CD4-positive, alpha-beta T cell treated with Interleukin-6 at 100 ng/mL for 8 hours (primary cell): ENCODE results near the gene F2RL3.
"Not testable (repeated sequence)": the region's sequence is repeated elsewhere in the genome, so short reads cannot be mapped to it uniquely, and the experiment has no call there.

Experiments used
- DNase-seq: peaks from one replicate; pipeline ENCODE4 v3.0.0-alpha.2; 2020; ENCODE audit warnings: mixed read lengths, low spot score

The F2RL3 gene

DNA sequence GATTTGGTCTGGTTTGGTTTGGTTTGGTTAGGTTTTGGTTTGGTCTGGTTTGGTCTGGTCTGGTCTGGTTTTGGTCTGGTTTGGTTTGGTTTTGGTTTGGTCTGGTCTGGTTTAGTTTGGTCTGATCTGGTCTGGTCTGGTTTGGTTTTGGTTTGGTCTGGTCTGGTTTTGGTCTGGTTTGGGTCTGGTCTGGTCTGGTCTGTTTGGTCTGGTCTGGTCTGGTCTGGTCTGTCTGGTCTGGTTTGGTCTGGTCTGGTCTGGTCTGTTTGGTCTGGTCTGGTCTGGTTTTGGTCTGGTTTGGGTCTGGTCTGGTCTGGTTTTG, 13.9 kb upstream of the F2RL3 start:
- not testable (repeated sequence) for DNase-seq

DNA sequence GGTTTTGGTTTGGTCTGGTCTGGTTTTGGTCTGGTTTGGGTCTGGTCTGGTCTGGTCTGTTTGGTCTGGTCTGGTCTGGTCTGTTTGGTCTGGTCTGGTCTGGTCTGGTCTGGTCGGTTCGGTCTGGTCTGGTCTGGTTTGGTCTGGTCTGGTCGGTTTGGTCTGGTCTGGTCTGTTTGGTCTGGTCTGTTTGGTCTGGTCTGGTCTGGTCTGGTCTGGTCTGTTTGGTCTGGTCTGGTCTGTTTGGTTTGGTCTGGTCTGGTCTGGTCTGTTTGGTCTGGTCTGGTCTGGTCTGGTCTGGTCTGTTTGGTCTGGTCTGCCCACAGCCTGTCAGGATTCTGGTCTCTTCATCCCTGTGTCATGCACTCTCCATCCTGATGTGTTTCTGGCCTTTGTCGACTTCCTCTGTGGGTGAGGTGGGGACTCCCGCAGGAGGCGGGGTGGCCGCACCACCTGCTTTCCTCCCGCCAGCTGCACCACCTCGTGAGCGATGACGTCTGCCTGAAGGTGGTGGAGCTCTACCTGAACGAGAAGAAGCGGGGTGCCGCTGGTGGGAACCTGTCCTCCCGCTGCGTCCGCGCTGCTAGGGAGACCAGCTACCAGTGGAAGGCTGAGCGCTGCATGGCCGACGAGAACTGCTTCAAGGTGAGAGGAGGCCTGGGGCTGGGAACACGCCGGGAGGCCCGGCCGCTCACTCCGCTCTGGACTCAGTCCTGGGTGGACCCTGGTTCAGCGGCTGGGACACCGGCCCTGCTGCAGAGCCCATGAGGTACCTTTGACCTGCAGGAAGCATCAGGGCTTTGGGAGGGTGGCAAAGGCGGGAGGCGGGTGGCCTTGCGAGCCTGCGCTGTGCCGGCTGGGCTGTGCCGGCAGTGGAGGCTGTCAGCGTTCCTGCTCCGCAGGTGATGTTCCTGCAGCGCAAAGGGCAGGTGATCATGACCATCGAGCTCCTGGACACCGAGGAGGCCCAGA, 12.9 kb upstream of the F2RL3 start:
- DNase-seq = no peak

DNA sequence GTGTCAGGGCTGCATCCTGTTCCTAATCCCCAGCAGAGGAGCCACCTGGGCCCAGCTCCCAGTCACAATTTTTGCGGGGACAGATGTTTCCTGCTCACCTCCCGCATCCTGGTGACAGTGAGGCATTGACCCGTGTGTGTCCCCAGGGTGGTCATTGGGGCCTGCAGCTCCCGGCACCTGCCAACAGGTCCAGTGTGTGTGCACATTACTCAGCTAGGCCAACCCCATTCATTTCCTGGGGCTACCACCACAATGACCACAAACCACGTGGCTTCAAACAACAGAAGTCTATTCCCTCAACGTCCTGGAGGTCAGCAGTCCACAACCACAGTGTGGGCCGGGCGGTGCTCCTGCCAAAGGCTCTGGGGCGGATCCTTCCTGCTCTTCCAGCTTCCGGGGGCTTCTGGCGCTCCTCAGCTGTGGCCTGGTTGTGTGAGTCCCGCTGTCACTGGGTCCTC, 11.9 kb upstream of the F2RL3 start:
- no peak for DNase-seq

- DNase-seq = no peak
Observed at GRCh38 chr19:16877581-16877980, 11.2 kb upstream of the F2RL3 start.

DNA sequence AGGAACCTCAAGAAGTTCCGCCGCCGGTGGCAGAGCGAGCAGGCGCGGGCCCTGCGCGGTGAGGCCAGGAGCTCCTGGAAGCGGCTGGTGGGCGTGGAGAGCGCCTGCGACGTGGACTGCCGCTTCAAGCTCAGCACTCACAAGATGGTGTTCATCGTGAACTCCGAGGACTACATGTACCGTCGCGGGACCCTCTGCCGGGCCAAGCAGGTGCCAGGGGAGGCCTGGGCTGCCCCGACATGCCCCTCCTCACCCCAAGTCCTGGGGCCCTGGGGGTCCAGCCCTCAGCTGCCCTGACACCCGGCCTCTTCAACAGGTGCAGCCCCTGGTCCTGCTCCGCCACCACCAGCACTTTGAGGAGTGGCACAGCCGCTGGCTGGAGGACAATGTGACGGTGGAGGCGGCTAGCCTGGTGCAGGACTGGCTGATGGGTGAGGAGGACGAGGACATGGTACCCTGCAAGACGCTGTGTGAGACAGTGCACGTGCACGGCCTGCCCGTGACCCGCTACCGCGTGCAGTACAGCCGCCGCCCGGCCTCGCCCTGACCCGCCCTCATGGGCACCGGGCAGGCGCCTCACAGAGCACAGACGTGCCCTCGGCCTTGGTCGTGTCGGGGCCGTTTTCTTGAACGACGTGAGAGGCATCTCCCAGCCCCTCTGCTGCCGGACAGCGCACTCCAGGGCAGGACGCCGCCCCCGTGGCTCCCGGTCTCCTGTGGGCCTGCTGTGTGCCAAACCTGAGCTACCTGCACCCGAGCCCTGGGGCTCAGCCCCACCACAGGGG, 10.4 kb upstream of the F2RL3 start:
- no peak for DNase-seq

GRCh38 chr19:16880884-16881554, 7.8 kb upstream of the F2RL3 start:
- no peak for DNase-seq

- no peak for DNase-seq
Observed at GRCh38 chr19:16882146-16882545, 6.7 kb upstream of the F2RL3 start.

DNA sequence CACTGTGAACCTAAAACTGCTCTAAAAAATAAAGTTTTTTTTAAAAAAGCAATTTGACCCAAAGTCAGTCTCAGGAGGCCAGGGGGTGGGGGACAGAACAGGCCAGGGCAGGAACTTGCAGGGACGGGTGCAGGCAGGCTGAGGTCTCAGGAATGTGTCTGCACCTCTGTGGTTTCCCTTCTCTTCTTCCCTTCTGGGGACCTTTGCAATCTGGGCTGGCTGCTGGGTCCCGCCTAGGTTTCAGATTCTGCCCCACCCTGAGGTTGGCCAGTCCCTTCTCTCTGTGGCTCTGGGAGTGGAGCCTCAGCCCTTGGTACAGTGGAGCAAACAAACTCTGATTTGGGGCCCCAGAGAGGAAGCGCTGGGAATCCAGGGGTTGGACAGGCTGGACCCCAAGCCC, 5.3 kb upstream of the F2RL3 start:
- no peak for DNase-seq

DNA sequence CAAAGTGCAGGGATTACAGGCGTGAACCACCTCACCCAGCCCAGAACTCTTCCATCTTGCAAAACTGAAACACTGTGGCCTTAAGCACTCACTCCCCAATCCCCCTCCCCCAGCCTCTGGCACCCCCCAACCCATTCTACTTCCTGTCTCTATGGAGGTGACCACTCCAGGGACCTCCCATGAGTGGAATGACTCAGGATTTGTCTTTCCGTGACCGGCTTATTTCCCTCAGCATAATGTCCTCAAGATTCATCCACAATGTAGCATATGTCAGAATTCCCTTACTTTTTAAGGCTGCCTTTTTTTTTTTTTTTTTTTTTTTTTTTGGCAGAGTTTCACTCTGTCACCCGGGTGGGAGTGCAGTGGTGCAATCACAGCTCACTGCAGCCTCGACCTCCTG, 3.6 kb upstream of the F2RL3 start:
- no peak for DNase-seq

DNA sequence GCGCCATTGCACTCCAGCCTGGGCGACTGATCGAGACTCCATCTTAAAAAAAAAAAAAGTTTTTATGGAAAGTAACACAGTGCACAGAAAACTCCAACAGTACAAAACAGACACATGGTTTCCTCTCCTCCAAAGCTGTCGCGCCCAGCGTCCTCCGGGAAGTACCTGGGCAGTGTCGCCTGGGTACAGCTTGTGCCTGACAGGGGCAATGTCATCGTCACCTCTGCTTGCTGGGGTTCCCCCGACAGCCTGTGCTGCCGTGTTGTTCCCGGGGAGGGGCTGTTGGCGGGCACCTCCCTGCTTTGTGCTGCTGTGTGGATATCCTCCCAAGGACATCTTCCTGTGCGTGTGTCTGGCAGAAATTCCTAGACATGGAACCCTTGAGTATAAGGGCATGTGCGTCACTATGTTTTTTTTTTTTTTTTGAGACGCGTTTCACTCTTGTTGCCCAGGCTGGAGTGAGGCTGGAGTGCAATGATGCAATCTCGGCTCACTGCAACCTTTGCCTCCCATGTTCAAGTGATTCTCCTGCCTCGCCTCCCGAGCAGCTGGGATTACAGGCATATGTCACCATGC, 2.4 kb upstream of the F2RL3 start:
- no peak for DNase-seq

DNA sequence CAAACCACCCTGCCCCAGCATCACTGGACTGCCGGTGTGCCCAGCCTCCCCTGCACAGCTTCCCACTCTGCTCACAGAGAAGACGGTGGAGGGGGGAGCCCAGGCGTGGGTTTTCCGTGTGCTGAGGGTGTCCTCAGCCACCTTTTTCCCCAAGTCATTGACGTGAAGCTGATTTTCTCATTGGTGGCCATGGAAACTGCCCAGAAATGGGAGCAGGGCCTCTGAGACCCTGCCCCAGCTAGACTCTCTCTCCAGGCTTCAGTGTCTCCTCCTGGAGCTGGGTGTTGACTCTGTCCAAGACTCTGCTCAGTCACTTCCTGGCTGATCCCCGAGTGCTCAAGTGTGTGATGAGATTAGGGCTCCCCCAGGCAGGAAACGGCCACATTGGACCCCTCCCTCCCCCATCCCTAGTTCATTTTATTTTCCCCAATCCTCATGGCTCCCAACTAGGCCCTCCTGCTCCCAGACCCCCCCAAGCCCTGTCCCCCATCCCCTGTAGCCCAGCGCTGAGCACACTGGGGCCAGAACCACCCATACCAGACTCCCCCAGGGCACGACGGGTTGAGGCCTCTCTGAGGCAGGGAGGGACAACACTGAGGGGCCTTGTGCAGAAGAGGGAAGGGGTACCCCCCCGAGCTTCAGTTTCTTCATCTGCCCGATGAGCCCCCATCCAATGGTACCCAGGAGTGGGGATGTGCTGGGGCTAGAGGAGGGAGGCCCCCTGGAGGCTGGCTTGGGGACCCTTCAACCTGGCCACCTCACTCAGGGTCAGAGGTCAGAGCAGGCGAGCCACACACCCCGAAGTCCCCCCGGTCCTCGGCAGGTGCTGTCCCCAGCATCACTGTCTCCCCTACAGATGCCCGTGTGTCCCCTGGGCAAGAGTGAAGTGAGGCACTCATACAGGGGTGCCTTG, 1.2 kb upstream of the F2RL3 start:
- no peak for DNase-seq

DNA sequence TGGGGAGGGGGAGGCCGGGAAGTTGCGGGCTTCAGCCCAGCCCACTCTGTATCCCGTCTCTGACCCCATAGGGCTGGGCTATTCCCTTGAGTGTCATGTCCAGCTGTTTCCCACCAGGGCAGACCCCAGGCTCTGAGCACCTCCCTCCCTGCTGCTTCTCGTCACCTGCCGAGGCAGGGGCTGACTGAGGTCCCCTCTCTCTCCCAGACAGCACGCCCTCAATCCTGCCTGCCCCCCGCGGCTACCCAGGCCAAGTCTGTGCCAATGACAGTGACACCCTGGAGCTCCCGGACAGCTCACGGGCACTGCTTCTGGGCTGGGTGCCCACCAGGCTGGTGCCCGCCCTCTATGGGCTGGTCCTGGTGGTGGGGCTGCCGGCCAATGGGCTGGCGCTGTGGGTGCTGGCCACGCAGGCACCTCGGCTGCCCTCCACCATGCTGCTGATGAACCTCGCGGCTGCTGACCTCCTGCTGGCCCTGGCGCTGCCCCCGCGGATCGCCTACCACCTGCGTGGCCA, 625 bp downstream of the F2RL3 start:
- DNase-seq = no peak

- DNase-seq = no peak
Observed at GRCh38 chr19:16889883-16890460, 1.2 kb downstream of the F2RL3 start.

DNA sequence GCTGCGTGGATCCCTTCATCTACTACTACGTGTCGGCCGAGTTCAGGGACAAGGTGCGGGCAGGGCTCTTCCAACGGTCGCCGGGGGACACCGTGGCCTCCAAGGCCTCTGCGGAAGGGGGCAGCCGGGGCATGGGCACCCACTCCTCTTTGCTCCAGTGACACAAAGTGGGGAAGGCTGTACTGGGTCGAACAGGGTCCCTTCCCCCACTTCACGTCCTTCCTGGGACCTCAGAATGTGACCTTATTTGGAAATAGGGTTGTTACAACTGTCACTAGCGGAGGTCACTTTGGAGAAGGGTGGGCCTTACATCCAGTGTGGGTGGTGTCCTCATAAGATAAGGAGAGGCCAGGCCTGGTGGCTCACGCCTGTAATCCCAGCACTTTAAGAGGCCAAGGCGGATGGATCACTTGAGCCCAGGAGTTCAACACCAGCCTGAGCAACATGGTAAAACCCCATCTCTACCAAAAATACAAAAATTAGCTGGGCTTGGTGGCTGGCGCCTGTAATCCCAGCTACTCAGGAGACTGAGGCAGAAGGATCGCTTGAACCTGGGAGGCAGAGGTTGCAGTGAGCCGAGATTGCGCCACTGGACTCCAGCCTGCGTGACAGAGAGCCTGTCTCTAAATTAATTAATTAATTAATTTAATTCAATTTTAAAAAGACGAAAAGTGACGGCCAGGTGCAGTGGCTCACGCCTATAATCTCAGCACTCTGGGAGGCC, 1.8 kb downstream of the F2RL3 start:
- no peak for DNase-seq

DNA sequence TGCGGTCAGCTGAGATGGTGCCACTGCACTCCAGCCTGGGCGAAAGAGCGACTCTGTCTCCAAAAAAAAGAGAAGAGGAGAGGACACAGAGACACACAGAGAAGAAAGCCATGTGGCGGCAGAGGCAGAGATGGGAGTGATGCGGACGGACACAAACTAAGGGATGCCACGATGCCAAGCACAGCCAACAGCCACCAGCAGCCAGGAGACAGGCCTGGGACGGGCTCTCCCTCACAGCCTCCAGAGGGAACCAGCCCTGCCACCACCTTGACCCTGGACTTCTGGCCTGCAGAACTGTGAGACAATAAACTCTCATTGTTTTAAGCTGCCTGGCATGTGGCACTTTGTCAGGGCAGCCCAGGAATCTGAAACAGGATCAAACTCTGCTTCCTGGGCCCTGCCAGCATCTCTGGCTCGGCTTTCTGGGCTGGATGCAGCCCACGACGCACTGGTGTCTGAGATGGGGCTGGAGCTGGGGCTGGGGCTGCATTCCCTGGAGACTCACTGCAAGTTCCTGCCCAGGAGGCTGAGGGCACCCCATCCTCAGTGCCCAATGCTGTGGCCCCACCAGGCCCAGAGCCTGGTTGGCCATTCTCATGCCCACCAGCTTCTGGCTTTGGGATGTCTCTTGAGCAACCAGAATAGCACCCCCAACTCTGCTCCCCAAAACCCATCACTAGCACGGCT, 3.0 kb downstream of the F2RL3 start:
- no peak for DNase-seq

DNA sequence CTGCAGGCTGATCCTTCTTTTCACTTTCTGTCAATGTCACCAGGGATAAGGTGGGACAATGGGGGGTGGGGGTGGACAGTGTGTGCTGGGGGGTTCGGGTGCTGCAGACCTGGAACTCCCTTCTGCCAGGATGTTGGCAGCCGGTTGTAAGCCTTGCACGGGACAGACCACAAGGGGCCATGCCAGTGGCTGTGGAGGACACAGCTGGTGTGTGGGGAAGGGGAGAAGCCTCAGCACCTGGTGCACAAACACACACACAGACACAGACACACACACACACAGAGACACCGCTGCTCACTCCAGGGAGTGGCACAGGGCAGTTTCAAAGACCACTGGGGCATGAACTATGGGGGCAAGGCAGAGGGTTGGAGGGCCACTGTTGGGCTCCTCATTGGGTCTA, 3.6 kb downstream of the F2RL3 start:
- no peak for DNase-seq

GRCh38 chr19:16892868-16893685, 4.3 kb downstream of the F2RL3 start:
- no peak for DNase-seq

GRCh38 chr19:16893686-16893989, 4.8 kb downstream of the F2RL3 start:
- no peak for DNase-seq

- DNase-seq = no peak
Observed at GRCh38 chr19:16894080-16894479, 5.3 kb downstream of the F2RL3 start.
